ENCODE results near the gene ABHD12.

GRCh38 chr20:25439328-25439727 lies 48.7 kb upstream of the ABHD12 start:
- TF ChIP-seq CTCF (IDR thresholded peaks at IDR 0.05) (no peak), POLR2AphosphoS5 (IDR thresholded peaks at IDR 0.05) (no peak), EP300 (IDR thresholded peaks at IDR 0.05) (no peak), POLR2A (IDR thresholded peaks at IDR 0.05) (no peak)

Data from stomach (tissue), 4 donors.